HepG2 (cell line): ENCODE data around the gene SIGLEC14. TPM values are rescaled to one million over a fixed set of nuclear protein-coding genes. Genes with fewer than 3 reads are reported as not detected.
A peak's percentile ranks its signal among the peaks of the same experiment; 100 is the strongest.

Experiments
- ARID4A ChIP-seq: sonication (generic); formaldehyde crosslinking; IDR thresholded peaks from 2 replicates; pipeline ENCODE4 v1.5.0; 2020; ENCODE audit warnings: mild to moderate bottlenecking, missing genetic modification reagents, borderline replicate concordance
- ATAD3A ChIP-seq: sonication (generic); formaldehyde crosslinking; IDR thresholded peaks from 2 replicates; pipeline ENCODE4 v1.4.0; 2020; ENCODE audit warnings: missing genetic modification reagents
- ATF2 ChIP-seq: sonication (generic); formaldehyde crosslinking; IDR thresholded peaks from 2 replicates; pipeline ENCODE4 v1.4.0; 2020; ENCODE audit warnings: missing genetic modification reagents
- ATF3 ChIP-seq: sonication (generic); formaldehyde crosslinking; IDR thresholded peaks from 2 replicates; pipeline ENCODE4 v1.4.0; 2020; ENCODE audit warnings: missing genetic modification reagents
- CSRNP2 ChIP-seq: sonication (generic); formaldehyde crosslinking; conservative IDR thresholded peaks from 2 replicates; pipeline ENCODE4 v1.8.0; 2022; ENCODE audit warnings: low read depth, missing genetic modification reagents
- FOXM1 ChIP-seq: sonication (generic); formaldehyde crosslinking; IDR thresholded peaks from 2 replicates; pipeline ENCODE4 v1.5.0; 2020; ENCODE audit warnings: missing genetic modification reagents
- GABPB1 ChIP-seq: IDR thresholded peaks from 2 replicates; pipeline ENCODE4 v1.6.1; 2016; ENCODE audit warnings: mild to moderate bottlenecking, missing genetic modification reagents, moderate library complexity, missing compliant biosample characterization
- HNRNPLL ChIP-seq: fragments of 200-400 bp; formaldehyde crosslinking; IDR thresholded peaks from 2 replicates; pipeline ENCODE4 v1.6.1; 2017; ENCODE audit warnings: mild to moderate bottlenecking, low read depth, low read length; ENCODE audit not compliant: poor library complexity, severe bottlenecking
- KMT2A ChIP-seq: sonication (generic); formaldehyde crosslinking; IDR thresholded peaks from 2 replicates; pipeline ENCODE4 v1.4.0; 2020; ENCODE audit warnings: missing genetic modification reagents
- NFRKB ChIP-seq: fragments of 450-650 bp; IDR thresholded peaks from 2 replicates; pipeline ENCODE4 v1.6.1; 2017
- PHF20 ChIP-seq: sonication (generic); formaldehyde crosslinking; IDR thresholded peaks from 2 replicates; pipeline ENCODE4 v1.5.0; 2020; ENCODE audit warnings: mild to moderate bottlenecking, missing genetic modification reagents
- SAP130 ChIP-seq: IDR thresholded peaks from 2 replicates; pipeline ENCODE4 v1.6.1; 2016; ENCODE audit warnings: low read depth
- SATB2 ChIP-seq: sonication (generic); formaldehyde crosslinking; IDR thresholded peaks from 2 replicates; pipeline ENCODE4 v1.5.0; 2020; ENCODE audit warnings: missing genetic modification reagents
- ZBTB2 ChIP-seq: sonication (generic); formaldehyde crosslinking; IDR thresholded peaks from 2 replicates; pipeline ENCODE4 v1.8.0; 2022; ENCODE audit warnings: low read depth, missing genetic modification reagents
- ZBTB42 ChIP-seq: sonication (generic); formaldehyde crosslinking; IDR thresholded peaks from 2 replicates; pipeline ENCODE4 v1.5.0; 2020; ENCODE audit warnings: mild to moderate bottlenecking, missing genetic modification reagents
- ZGPAT ChIP-seq: IDR thresholded peaks from 2 replicates; pipeline ENCODE4 v1.6.1; 2016; ENCODE audit warnings: mild to moderate bottlenecking
- ZNF644 ChIP-seq: IDR thresholded peaks from 2 replicates; pipeline ENCODE4 v1.6.1; 2016; ENCODE audit warnings: low read depth
- ZNF703 ChIP-seq: sonication (generic); formaldehyde crosslinking; IDR thresholded peaks from 2 replicates; pipeline ENCODE4 v1.5.1; 2020; ENCODE audit warnings: missing genetic modification reagents, mild to moderate bottlenecking, moderate library complexity, borderline replicate concordance
- ZSCAN30 ChIP-seq: sonication (generic); formaldehyde crosslinking; IDR thresholded peaks from 2 replicates; pipeline ENCODE4 v1.5.0; 2020; ENCODE audit warnings: mild to moderate bottlenecking, missing genetic modification reagents
- polyA plus RNA-seq, 8 experiments: library from polyadenylated mRNA; depleted of rRNA in 3 of 8; stranded (reverse) in 7 of 8; unstranded in 1 of 8; fragments of >200 nt; fragmentation: Illumina TruSeq in 4 of 8; extraction: Trizol in 4 of 8; gene quantifications; 2 replicates each; pipeline versions ENCODE4 v1.2.1 to v1.2.3, GENCODE V29; 2011 to 2016; ENCODE audit warnings: low read depth in 4 of 8, missing spikeins in 1 of 8, mixed read lengths in 1 of 8; ENCODE audit not compliant: insufficient read depth in 1 of 8
- total RNA-seq, 5 experiments: library from RNA; depleted of rRNA; stranded (reverse); fragments of >200 nt; fragmentation: Illumina TruSeq; extraction: Trizol; gene quantifications; 2 replicates each; pipeline ENCODE4 v1.2.3, GENCODE V29; 2016; ENCODE audit warnings: low read depth in 1 of 5

Gene SIGLEC14
- total and polyA plus RNA-seq, 2 of the 13 experiments (the other 11 are each of a cell fraction or from before 2014, with no cell fraction given), result 0.05 to 0.09 TPM

GRCh38 chr19:51593969-51594773, 52.5 kb downstream of the SIGLEC14 start (continued):
- TF ChIP-seq ARID4A (peak; percentile 50; the same call in 1 of the 2 replicates), SAP130 (CRISPR knock-in tag) (peak; percentile 64), ZBTB2 (CRISPR knock-in tag) (0 out of 2 replicates have a peak, but pooled peaks have one; percentile 17), FOXM1 (CRISPR knock-in tag) (no peak), ATAD3A (CRISPR knock-in tag) (no peak), ZNF703 (CRISPR knock-in tag) (no peak), KMT2A (CRISPR knock-in tag) (no peak), ZGPAT (CRISPR knock-in tag) (no peak), ZSCAN30 (no peak), GABPB1 (CRISPR knock-in tag) (peak; percentile 93), SATB2 (CRISPR knock-in tag) (no peak), PHF20 (peak; percentile 58), NFRKB (no peak), ATF3 (CRISPR knock-in tag) (no peak), ZBTB42 (CRISPR knock-in tag) (no peak), ATF2 (CRISPR knock-in tag) (peak; percentile 39; the same call in 1 of the 2 replicates), HNRNPLL (peak; percentile 100), ZNF644 (CRISPR knock-in tag) (no peak), CSRNP2 (CRISPR knock-in tag) (no peak)
